GM06990 (cell line): ENCODE data around the gene GINS2.

Experiments
- DNase-seq: peaks from one replicate; pipeline ENCODE4 v3.0.0-alpha.2; 2011; ENCODE audit not compliant: insufficient read length; ENCODE audit errors: extremely low read depth
- H3K27me3 ChIP-seq: replicated peaks from 2 replicates; pipeline ENCODE4 v1.6.0; 2011; ENCODE audit warnings: low read length; ENCODE audit not compliant: control insufficient read depth, insufficient read depth
- H3K36me3 ChIP-seq: 2 replicates; pipeline ENCODE4 v1.5.1; 2011; ENCODE audit warnings: low read length; ENCODE audit not compliant: control insufficient read depth, insufficient read depth
- H3K4me3 ChIP-seq: replicated peaks from 2 replicates; pipeline ENCODE4 v1.5.1; 2011; ENCODE audit warnings: low read depth, mild to moderate bottlenecking, control low read depth, low read length
- TF ChIP-seq, protein P1 (sequence below): IDR thresholded peaks from 2 replicates; pipeline ENCODE4 v1.5.1; 2011; ENCODE audit warnings: low read length, control low read depth, mild to moderate bottlenecking, inconsistent platforms; ENCODE audit not compliant: insufficient read depth, poor library complexity, severe bottlenecking

The GINS2 gene

GRCh38 chr16:85696781-85697180, 8.0 kb upstream of the GINS2 start:
- no peak overlapping the region for H3K4me3 ChIP-seq
- H3K36me3 ChIP-seq: no peaks in the 10 kb centered on the region
- H3K27me3 ChIP-seq: no peaks in the 10 kb centered on the region; the same call in 1 of the 2 replicates
- DNase-seq: no peak
- TF ChIP-seq, protein P1, sequence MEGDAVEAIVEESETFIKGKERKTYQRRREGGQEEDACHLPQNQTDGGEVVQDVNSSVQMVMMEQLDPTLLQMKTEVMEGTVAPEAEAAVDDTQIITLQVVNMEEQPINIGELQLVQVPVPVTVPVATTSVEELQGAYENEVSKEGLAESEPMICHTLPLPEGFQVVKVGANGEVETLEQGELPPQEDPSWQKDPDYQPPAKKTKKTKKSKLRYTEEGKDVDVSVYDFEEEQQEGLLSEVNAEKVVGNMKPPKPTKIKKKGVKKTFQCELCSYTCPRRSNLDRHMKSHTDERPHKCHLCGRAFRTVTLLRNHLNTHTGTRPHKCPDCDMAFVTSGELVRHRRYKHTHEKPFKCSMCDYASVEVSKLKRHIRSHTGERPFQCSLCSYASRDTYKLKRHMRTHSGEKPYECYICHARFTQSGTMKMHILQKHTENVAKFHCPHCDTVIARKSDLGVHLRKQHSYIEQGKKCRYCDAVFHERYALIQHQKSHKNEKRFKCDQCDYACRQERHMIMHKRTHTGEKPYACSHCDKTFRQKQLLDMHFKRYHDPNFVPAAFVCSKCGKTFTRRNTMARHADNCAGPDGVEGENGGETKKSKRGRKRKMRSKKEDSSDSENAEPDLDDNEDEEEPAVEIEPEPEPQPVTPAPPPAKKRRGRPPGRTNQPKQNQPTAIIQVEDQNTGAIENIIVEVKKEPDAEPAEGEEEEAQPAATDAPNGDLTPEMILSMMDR: no peak

- Histone ChIP-seq H3K36me3 (no peaks in the 10 kb centered on the region), H3K4me3 (no peak overlapping the region), H3K27me3 (no peaks in the 10 kb centered on the region; the same call in 1 of the 2 replicates)
- TF ChIP-seq, protein P1: no peak
- DNase-seq: no peak
Observed at GRCh38 chr16:85695196-85696128, 6.7 kb upstream of the GINS2 start.

GRCh38 chr16:85690469-85691064, 1.8 kb upstream of the GINS2 start:
- Histone ChIP-seq H3K27me3 (no peaks in the 10 kb centered on the region; the same call in 1 of the 2 replicates), H3K36me3 (no peaks in the 10 kb centered on the region), H3K4me3 (no peak overlapping the region)
- TF ChIP-seq, protein P1: no peak
- DNase-seq: no peak

DNA sequence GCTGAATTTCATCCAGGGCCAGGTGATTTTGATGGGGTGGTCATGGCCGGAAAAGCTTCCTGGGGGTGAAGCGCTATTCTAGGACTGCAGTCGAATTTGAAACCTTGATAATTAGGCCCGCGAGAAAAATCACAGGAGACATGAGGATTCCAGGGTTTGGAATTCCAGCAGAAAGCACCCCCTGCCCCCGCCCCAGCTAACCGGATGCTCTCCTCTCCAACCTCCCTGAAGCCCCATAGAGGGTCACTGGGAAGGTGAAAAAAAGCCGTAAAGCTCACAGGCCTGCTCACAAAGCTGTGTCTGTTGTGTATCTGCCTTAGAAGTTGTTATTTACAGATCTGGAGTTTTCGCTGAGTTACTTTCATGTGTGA, 1.2 kb upstream of the GINS2 start:
- TF ChIP-seq, protein P1: no peak
- Histone ChIP-seq H3K4me3 (no peak overlapping the region), H3K27me3 (no peaks in the 10 kb centered on the region), H3K36me3 (no peaks in the 10 kb centered on the region)
- DNase-seq: no peak

DNA sequence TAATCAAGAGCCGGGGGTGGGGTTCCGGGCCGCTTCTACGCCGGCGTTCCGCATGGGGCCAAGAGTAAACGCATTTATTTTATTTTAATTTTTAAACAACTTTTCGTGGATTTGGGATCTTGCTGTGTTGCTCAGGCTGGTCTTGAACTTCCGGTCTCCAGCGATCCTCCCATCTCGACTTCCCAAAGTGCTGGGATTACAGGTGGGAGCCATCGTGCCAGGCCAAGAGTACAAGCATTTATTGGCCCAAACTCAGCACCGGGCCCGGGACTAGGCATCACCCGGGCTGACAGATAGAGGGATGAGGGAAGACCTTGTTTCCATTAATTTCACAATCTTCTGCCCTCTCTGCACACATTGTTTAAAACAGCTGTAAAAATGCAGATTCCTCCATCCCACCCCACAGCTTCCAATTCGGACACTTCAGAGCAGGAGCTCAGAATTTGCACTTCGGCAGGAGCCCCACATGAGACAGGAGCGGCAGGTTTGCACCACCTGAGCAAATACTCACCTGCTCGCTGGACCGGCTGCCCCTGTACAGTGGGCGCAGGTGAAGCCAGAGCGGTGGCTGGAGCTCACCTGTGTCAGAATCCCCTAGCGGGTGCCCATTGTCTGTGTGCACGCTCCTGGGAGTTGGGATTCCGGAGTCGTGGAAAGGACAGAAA, 663 bp upstream of the GINS2 start:
- no peak for DNase-seq
- Histone ChIP-seq H3K4me3 (peak overlapping the region; percentile 53), H3K36me3 (no peaks in the 10 kb centered on the region), H3K27me3 (no peaks in the 10 kb centered on the region)
- TF ChIP-seq, protein P1: no peak
